ENCODE results near the gene CMIP.

DNA sequence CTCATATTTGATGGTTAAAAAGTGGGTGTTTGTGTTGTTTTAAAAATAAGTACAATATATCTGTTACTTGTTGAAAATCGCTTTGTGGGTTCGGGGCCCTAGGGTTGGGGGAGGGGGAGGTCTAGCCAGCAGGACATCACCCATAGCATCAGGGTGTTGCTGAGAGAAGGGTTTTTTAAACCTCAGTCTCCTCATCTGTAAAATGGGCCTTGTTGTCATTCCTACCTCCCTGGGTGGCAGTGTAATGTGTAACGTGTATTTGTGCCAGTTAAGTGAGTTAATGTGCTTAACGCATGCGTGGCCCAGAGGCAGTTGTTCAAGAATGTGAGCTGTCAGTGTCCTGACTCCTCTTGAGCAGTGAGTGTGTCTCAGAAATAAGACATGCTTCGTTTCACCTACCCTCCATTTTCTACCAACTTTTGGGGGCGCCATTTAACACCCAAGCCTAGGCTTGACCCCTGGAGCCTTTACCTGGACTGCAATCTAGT is 129.0 kb downstream of the CMIP start:
- TF ChIP-seq, protein P1, sequence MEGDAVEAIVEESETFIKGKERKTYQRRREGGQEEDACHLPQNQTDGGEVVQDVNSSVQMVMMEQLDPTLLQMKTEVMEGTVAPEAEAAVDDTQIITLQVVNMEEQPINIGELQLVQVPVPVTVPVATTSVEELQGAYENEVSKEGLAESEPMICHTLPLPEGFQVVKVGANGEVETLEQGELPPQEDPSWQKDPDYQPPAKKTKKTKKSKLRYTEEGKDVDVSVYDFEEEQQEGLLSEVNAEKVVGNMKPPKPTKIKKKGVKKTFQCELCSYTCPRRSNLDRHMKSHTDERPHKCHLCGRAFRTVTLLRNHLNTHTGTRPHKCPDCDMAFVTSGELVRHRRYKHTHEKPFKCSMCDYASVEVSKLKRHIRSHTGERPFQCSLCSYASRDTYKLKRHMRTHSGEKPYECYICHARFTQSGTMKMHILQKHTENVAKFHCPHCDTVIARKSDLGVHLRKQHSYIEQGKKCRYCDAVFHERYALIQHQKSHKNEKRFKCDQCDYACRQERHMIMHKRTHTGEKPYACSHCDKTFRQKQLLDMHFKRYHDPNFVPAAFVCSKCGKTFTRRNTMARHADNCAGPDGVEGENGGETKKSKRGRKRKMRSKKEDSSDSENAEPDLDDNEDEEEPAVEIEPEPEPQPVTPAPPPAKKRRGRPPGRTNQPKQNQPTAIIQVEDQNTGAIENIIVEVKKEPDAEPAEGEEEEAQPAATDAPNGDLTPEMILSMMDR (IDR thresholded peaks at IDR 0.05): no peak
- TF ChIP-seq POLR2A (IDR thresholded peaks at IDR 0.05): no peak

All from thyroid gland (tissue), 4 donors.